H1 (cell line): ENCODE measurements around the gene GRIK4. TPM values are rescaled to one million over a fixed set of nuclear protein-coding genes. Genes with fewer than 3 reads are reported as not detected.

ENCODE experiments used
- CTCF ChIA-PET: fragments of 300-600 bp; sonication (Branson Sonifier 250); formaldehyde crosslinking; loops from one replicate; lab custom pipeline; 2021; ENCODE audit not compliant: partially characterized antibody; lab: Charles Lee
- POLR2A ChIA-PET: fragments of 300-600 bp; sonication (Branson Sonifier 250); formaldehyde crosslinking; loops from one replicate; lab custom pipeline; 2021; ENCODE audit warnings: inconsistent platforms; ENCODE audit not compliant: partially characterized antibody; lab: Charles Lee
- DNase-seq, 2 experiments: peaks; one replicate each; pipeline versions ENCODE4 v3.0.0 to v3.0.0-alpha.2; 2010 to 2022; ENCODE audit warnings: low spot score in 2 of 2, low read depth in 1 of 2, mixed read lengths in 1 of 2
- FAIRE-seq: peaks from 2 replicates; lab custom pipeline; 2011; peaks lifted over from hg19 to GRCh38; lab: Jason Lieb, UNC
- H2AFZ ChIP-seq: 2 replicates; pipeline ENCODE4 v1.8.1; 2012; ENCODE audit warnings: low read length, inconsistent platforms
- H2AK5ac ChIP-seq: 2 replicates; pipeline ENCODE4 v1.6.1; 2013; ENCODE audit warnings: low read depth, low read length
- H2BK120ac ChIP-seq: replicated peaks from 2 replicates; pipeline ENCODE3; 2013; ENCODE audit warnings: low read depth, low read length, inconsistent platforms
- H2BK12ac ChIP-seq: 2 replicates; pipeline ENCODE4 v1.6.1; 2013; ENCODE audit warnings: low read depth, low read length
- H2BK15ac ChIP-seq: 2 replicates; pipeline ENCODE4 v1.6.1; 2013; ENCODE audit warnings: low read length
- H2BK20ac ChIP-seq: 2 replicates; pipeline ENCODE4 v1.6.1; 2013; ENCODE audit warnings: low read length
- H2BK5ac ChIP-seq: 2 replicates; pipeline ENCODE4 v1.6.1; 2013; ENCODE audit warnings: low read depth, low read length
- H3K14ac ChIP-seq: 2 replicates; pipeline ENCODE4 v1.6.1; 2013; ENCODE audit warnings: inconsistent platforms; ENCODE audit not compliant: insufficient read length
- H3K18ac ChIP-seq: 2 replicates; pipeline ENCODE4 v1.6.1; 2013; ENCODE audit warnings: low read length; ENCODE audit errors: extremely low read depth
- H3K23ac ChIP-seq: 2 replicates; pipeline ENCODE4 v1.6.1; 2013; ENCODE audit warnings: inconsistent platforms; ENCODE audit not compliant: insufficient read length
- H3K23me2 ChIP-seq: 2 replicates; pipeline ENCODE4 v1.6.1; 2013; ENCODE audit warnings: low read depth, low read length
- H3K27ac ChIP-seq: 2 replicates; pipeline ENCODE4 v1.6.1; 2011; ENCODE audit warnings: low read depth, low read length, inconsistent platforms
- H3K27me3 ChIP-seq, 4 experiments: replicated peaks in 1 of 4; 1 replicate in 1 of 4; 2 replicates in 3 of 4; pipeline versions ENCODE4 v1.6.1 to v1.8.1; 2011 to 2013; ENCODE audit warnings: low read length in 3 of 4, mild to moderate bottlenecking in 3 of 4, inconsistent platforms in 2 of 4, mixed read lengths in 2 of 4, moderate library complexity in 1 of 4; ENCODE audit not compliant: control insufficient read depth in 3 of 4, insufficient read depth in 3 of 4; ENCODE audit errors: extremely low read depth in 1 of 4
- H3K36me3 ChIP-seq, 4 experiments: 2 replicates each; pipeline versions ENCODE4 v1.6.1 to v1.8.1; 2011 to 2013; ENCODE audit warnings: mild to moderate bottlenecking in 4 of 4, low read length in 3 of 4, moderate library complexity in 2 of 4, control low read depth in 1 of 4, inconsistent platforms in 1 of 4; ENCODE audit not compliant: insufficient read depth in 4 of 4, control insufficient read depth in 2 of 4
- H3K4ac ChIP-seq: replicated peaks from 2 replicates; pipeline ENCODE3; 2013; ENCODE audit warnings: low read length, low read depth, mixed read lengths, inconsistent platforms; ENCODE audit not compliant: insufficient read length
- H3K4me1 ChIP-seq, 4 experiments: replicated peaks in 1 of 4; 1 replicate in 1 of 4; 2 replicates in 3 of 4; pipeline versions ENCODE4 v1.6.1 to v1.8.1; 2011 to 2013; ENCODE audit warnings: low read length in 3 of 4, inconsistent platforms in 2 of 4, mixed read lengths in 1 of 4; ENCODE audit not compliant: insufficient read depth in 4 of 4, control insufficient read depth in 3 of 4
- H3K4me2 ChIP-seq, 2 experiments: 2 replicates each; pipeline versions ENCODE4 v1.6.1 to v1.8.1; 2011 to 2013; ENCODE audit warnings: low read depth in 2 of 2, low read length in 2 of 2, control low read depth in 1 of 2, inconsistent platforms in 1 of 2, mild to moderate bottlenecking in 1 of 2; ENCODE audit not compliant: insufficient read depth in 1 of 2
- H3K4me3 ChIP-seq, 4 experiments: fragments of 200-600, 300-600 bp in 1 of 4; sonication (generic), shearing (Covaris generic), sonication (Bioruptor Twin) in 1 of 4; 2 replicates each; pipeline versions ENCODE4 v1.5.1 to v1.8.1; 2011 to 2016; ENCODE audit warnings: low read length in 4 of 4, low read depth in 3 of 4, control low read depth in 2 of 4, inconsistent platforms in 2 of 4, mild to moderate bottlenecking in 2 of 4, mixed read lengths in 1 of 4, moderate library complexity in 1 of 4; ENCODE audit not compliant: insufficient read depth in 2 of 4; ENCODE audit errors: extremely low read depth in 1 of 4
- H3K56ac ChIP-seq: replicated peaks from 2 replicates; pipeline ENCODE3; 2013; ENCODE audit warnings: low read depth, mild to moderate bottlenecking, mixed read lengths, low read length, inconsistent platforms; ENCODE audit not compliant: insufficient read length
- H3K79me1 ChIP-seq: 2 replicates; pipeline ENCODE4 v1.6.1; 2013; ENCODE audit warnings: low read depth, low read length, control low read depth
- H3K79me2 ChIP-seq, 2 experiments: 2 replicates each; pipeline versions ENCODE4 v1.6.1 to v1.8.1; 2012 to 2013; ENCODE audit warnings: low read length in 2 of 2, mild to moderate bottlenecking in 2 of 2, inconsistent platforms in 1 of 2; ENCODE audit not compliant: insufficient read depth in 2 of 2, control insufficient read depth in 1 of 2
- H3K9ac ChIP-seq, 4 experiments: replicated peaks in 1 of 4; 1 replicate in 1 of 4; 2 replicates in 3 of 4; pipeline versions ENCODE4 v1.6.1 to v1.8.1; 2011 to 2013; ENCODE audit warnings: low read depth in 3 of 4, low read length in 3 of 4, control low read depth in 2 of 4, mild to moderate bottlenecking in 2 of 4, moderate library complexity in 2 of 4, inconsistent platforms in 1 of 4; ENCODE audit errors: extremely low read depth in 1 of 4
- H3K9me3 ChIP-seq, 2 experiments: 2 replicates each; pipeline versions ENCODE4 v1.6.1 to v1.8.1; 2012 to 2013; ENCODE audit warnings: mild to moderate bottlenecking in 2 of 2, moderate library complexity in 2 of 2, control low read depth in 1 of 2, inconsistent platforms in 1 of 2, low read depth in 1 of 2, low read length in 1 of 2, mixed read lengths in 1 of 2; ENCODE audit not compliant: insufficient read depth in 2 of 2
- H4K20me1 ChIP-seq, 2 experiments: replicated peaks in 1 of 2; 2 replicates each; pipeline versions ENCODE3 to v1.8.1; 2011 to 2013; ENCODE audit warnings: inconsistent platforms in 2 of 2, low read length in 2 of 2, mild to moderate bottlenecking in 1 of 2; ENCODE audit not compliant: insufficient read depth in 2 of 2, control insufficient read depth in 1 of 2
- H4K5ac ChIP-seq: 2 replicates; pipeline ENCODE4 v1.6.1; 2013; ENCODE audit warnings: low read length, low read depth, mixed read lengths, inconsistent platforms; ENCODE audit not compliant: insufficient read length
- H4K8ac ChIP-seq: 2 replicates; pipeline ENCODE4 v1.8.0; 2013; ENCODE audit warnings: mild to moderate bottlenecking, moderate library complexity, low read length, inconsistent platforms; ENCODE audit not compliant: insufficient read depth; ENCODE audit errors: extremely low read depth
- H4K91ac ChIP-seq: replicated peaks from 2 replicates; pipeline ENCODE3; 2013; ENCODE audit warnings: low read length, mixed read lengths, inconsistent platforms; ENCODE audit not compliant: insufficient read length
- ASH2L ChIP-seq: fragments of 200-600, 300-600 bp; sonication (generic); IDR thresholded peaks from one replicate; pipeline ENCODE4 v1.7.1; 2017; ENCODE audit warnings: low read length
- CREB1 ChIP-seq: IDR thresholded peaks from 2 replicates; pipeline ENCODE4 v1.6.1; 2012; ENCODE audit warnings: inconsistent platforms
- EP300 ChIP-seq, 2 experiments: IDR thresholded peaks; 1 replicate in 1 of 2; 2 replicates in 1 of 2; pipeline ENCODE4 v1.6.1; 2011 to 2012; ENCODE audit warnings: low read depth in 2 of 2, low read length in 2 of 2, mild to moderate bottlenecking in 2 of 2, borderline replicate concordance in 1 of 2, inconsistent platforms in 1 of 2, moderate library complexity in 1 of 2
- KDM4A ChIP-seq: IDR thresholded peaks from one replicate; pipeline ENCODE4 v1.7.1; 2012; ENCODE audit warnings: low read depth, mild to moderate bottlenecking, moderate library complexity, low read length, inconsistent platforms; ENCODE audit not compliant: severe bottlenecking
- RAD21 ChIP-seq, 2 experiments: IDR thresholded peaks in 1 of 2; conservative IDR thresholded peaks in 1 of 2; 2 replicates each; pipeline ENCODE4 v1.6.1; 2011; ENCODE audit warnings: low read depth in 2 of 2, low read length in 2 of 2, improper control_type of control experiment in 1 of 2, inconsistent platforms in 1 of 2, mild to moderate bottlenecking in 1 of 2, moderate library complexity in 1 of 2
- RNF2 ChIP-seq: fragments of 200-900, 300-1000 bp; sonication (generic); IDR thresholded peaks from 2 replicates; pipeline ENCODE4 v1.7.1; 2016; ENCODE audit warnings: borderline replicate concordance, low read depth, mild to moderate bottlenecking, antibody characterized with exemption, low read length; ENCODE audit not compliant: poor library complexity, severe bottlenecking; ENCODE audit errors: missing control alignments
- TBP ChIP-seq: IDR thresholded peaks from 2 replicates; pipeline ENCODE4 v1.6.1; 2011; ENCODE audit warnings: low read depth, low read length, improper control_type of control experiment
- YY1 ChIP-seq: IDR thresholded peaks from 2 replicates; pipeline ENCODE4 v1.6.1; 2011; ENCODE audit warnings: low read depth, mild to moderate bottlenecking, low read length
- WGBS, 2 experiments: shearing (Covaris generic) in 1 of 2; methylation state at CpG; one replicate each; pipeline versions ENCODE4 v1.1.6 to v1.1.7; 2013 to 2015; ENCODE audit warnings: low lambda C conversion rate in 2 of 2, mixed read lengths in 2 of 2, inconsistent platforms in 1 of 2, low coverage in 1 of 2, missing lambda C conversion rate in 1 of 2; ENCODE audit not compliant: insufficient replicate concordance in 2 of 2, insufficient coverage in 1 of 2, insufficient read length in 1 of 2; ENCODE audit errors: extremely low coverage in 1 of 2, missing lambda C conversion rate in 1 of 2; 5-methylcytosine and 5-hydroxymethylcytosine counted together
- polyA plus RNA-seq, 7 experiments: library from polyadenylated mRNA; depleted of rRNA in 3 of 7; stranded (reverse) in 5 of 7; unstranded in 2 of 7; fragments of >200 nt in 5 of 7; fragments of 200-250 nt in 2 of 7; gene quantifications; 1 replicate in 5 of 7; 2 replicates in 1 of 7; 4 replicates in 1 of 7; pipeline versions ENCODE4 v1.2.1 to v1.2.3, GENCODE V29; 2011 to 2013; ENCODE audit warnings: missing spikeins in 2 of 7, mixed read lengths in 2 of 7
- total RNA-seq: library from RNA; stranded (reverse); fragmentation: NEBNext Ultra II Directional; extraction: Animal tissue kit (Norgen Biotek cat#: 25700); gene quantifications from 2 replicates; pipeline ENCODE4 v1.2.1, GENCODE V29; 2021

GRIK4 gene
- total and polyA plus RNA-seq, 2 of the 8 experiments (the other 6 are each of a cell fraction or from before 2014, with no cell fraction given), result 1.2 to 2.9 TPM

DNA sequence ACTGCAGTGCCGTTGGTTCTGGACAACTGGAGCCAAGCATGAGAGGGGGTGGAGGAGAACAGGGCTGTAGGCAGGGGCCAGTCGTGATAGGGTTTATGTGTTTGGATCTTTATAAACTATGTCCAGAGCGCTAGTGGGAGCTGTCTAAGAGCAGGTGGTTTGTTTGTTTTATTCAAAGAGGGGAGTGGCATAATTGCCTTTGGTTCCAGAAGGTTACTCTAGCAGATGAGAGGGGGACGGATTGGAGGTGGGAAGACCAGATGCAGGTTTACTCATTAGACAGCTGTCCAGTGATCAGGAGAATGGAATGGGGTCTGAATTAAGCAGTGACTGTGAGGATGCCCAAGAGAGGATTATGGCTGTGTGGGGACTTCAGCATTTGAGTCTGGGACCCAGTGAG lies 403.1 kb downstream of the GRIK4 start:
- CTCF ChIA-PET, result interaction anchor here (0.6 to 10.7 kb wide), 15 partner anchors 10 to 389 kb away, joined by 3 to 158 read pairs (median 4); no protein-coding TSS in a partner anchor
- FAIRE-seq, result no peak
- no peak for TF ChIP-seq KDM4A
- TF ChIP-seq YY1, result no peak
- TF ChIP-seq TBP, result no peak
- no peak for TF ChIP-seq RNF2
- TF ChIP-seq CREB1, result no peak
- no peak for TF ChIP-seq RAD21 (IDR thresholded peaks at IDR 0.05 in 1 of 2, conservative IDR thresholded peaks at IDR 0.05 in 1 of 2; ENCODE audit: low read depth in 2 of 2, low read length in 2 of 2)
- no peak for TF ChIP-seq EP300 (IDR thresholded peaks at IDR 0.05; ENCODE audit: borderline replicate concordance in 1 of 2, low read depth in 2 of 2, low read length in 2 of 2)
- no peak for TF ChIP-seq ASH2L

More for the DNA sequence above, 403.1 kb downstream of the GRIK4 start:
- no peaks in the 10 kb centered on the region for H4K20me1 ChIP-seq
- no peak overlapping the region for H2BK15ac ChIP-seq
- H3K79me2 ChIP-seq, result no peaks in the 10 kb centered on the region
- 92% methylated on average over 4 of the region's 4 CpGs; no CpG with 5 or more reads in 1 of the 2 experiments for WGBS, 2 experiments
- no peak overlapping the region for H3K27ac ChIP-seq
- H3K4me2 ChIP-seq, result no peak overlapping the region
- no peaks in the 10 kb centered on the region for H3K4me1 ChIP-seq
- H3K4me3 ChIP-seq, result no peak overlapping the region
- no peak overlapping the region for H2BK12ac ChIP-seq
- H4K5ac ChIP-seq, result no peak overlapping the region
- H3K56ac ChIP-seq, result no peak overlapping the region
- no peaks in the 10 kb centered on the region for H3K79me1 ChIP-seq
- H4K8ac ChIP-seq, result no peak overlapping the region
- no peak overlapping the region for H2BK20ac ChIP-seq
- H2BK5ac ChIP-seq, result no peak overlapping the region
- no peaks in the 10 kb centered on the region for H3K9me3 ChIP-seq
- no peak overlapping the region for H3K9ac ChIP-seq
- H3K27me3 ChIP-seq, result no peaks in the 10 kb centered on the region; a peak in 1 of 7 replicates
- H2AK5ac ChIP-seq, result no peak overlapping the region
- no peak overlapping the region for H4K91ac ChIP-seq
- DNase-seq, result no peak
- H3K4ac ChIP-seq, result no peak overlapping the region
- H2BK120ac ChIP-seq, result no peak overlapping the region
- POLR2A ChIA-PET, result interaction anchor here (1.2 kb wide), 1 partner anchor 14 kb away, joined by 3 read pairs; no protein-coding TSS in a partner anchor
- no peak overlapping the region for H2AFZ ChIP-seq
- H3K23me2 ChIP-seq, result no peaks in the 10 kb centered on the region; the same call in 1 of the 2 replicates
- H3K14ac ChIP-seq, result no peak overlapping the region
- H3K36me3 ChIP-seq, result no peaks in the 10 kb centered on the region
- no peak overlapping the region for H3K23ac ChIP-seq
- no peak overlapping the region for H3K18ac ChIP-seq
